T-helper 2 cell treated with Interferon-gamma antibody and Interleukin-4, amounts not matched to agents 100 ng/mL and 5 ng/mL, for 36 hours (primary cell): ENCODE measurements around the gene UNC119. TPM values are rescaled to one million over a fixed set of nuclear protein-coding genes. Genes with fewer than 3 reads are reported as not detected.

Experiments used
- intact Hi-C: fragments of 100-400 bp; cut with micrococcal nuclease; formaldehyde crosslinking; loops from one replicate; pipeline ENCODE4 v1.15.1; 2023
- total RNA-seq: library from RNA; stranded (reverse); gene quantifications from 2 replicates; pipeline ENCODE4 v1.2.3, GENCODE V29; 2022

The UNC119 gene
- total RNA-seq: 43.5 and 47.8 TPM in 2 replicates

DNA sequence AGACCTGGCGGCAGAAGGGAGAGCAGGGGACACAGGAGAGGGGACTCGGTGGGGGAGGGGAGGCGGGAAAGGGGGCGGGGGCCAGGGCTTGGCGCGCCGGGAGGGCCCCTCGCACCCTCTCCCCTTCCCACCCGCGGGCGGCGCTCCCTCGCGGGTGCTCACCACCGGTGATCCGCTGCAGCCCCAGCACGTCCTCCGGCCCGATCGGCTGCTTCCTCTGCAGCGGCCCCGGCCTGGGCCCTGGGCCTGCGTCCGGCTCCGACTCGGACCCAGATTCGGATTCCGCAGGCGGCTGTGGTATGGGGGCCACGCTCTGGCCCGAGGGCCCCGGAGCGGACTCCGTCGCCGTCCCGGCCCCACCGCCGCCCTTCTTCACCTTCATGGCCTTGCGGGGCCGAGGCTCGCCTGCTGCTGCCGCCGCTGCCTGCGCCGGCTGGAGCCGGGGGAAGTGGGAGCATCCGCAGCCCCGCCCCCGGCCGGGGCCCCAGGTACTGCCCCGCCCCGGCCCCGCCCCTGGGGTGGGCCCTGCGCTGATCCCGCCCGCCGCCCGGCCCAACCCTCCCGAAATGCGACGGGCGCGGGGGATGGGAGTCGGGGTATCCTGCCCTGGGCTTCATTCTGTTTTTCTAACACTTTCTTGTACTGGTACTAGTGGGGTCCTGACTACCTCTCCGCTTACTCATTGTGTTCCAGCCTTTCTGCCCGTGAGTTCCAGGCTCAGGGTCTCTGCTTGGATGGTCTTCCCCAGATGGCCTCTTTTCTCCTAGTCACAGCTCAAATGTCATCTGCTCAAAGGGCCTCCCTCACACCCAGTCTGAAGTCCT lies at the start of gene UNC119:
UNC119 (minus strand) TSS at position 449 of the 824 bp plus-strand sequence; CDS start at position 382, 67 bp downstream.
- intact Hi-C loops: loop anchor here (1.0 to 5.0 kb wide), 2 partner anchors 19 to 160 kb away; partner anchors contain the start of genes PIGS and PROCA1

DNA sequence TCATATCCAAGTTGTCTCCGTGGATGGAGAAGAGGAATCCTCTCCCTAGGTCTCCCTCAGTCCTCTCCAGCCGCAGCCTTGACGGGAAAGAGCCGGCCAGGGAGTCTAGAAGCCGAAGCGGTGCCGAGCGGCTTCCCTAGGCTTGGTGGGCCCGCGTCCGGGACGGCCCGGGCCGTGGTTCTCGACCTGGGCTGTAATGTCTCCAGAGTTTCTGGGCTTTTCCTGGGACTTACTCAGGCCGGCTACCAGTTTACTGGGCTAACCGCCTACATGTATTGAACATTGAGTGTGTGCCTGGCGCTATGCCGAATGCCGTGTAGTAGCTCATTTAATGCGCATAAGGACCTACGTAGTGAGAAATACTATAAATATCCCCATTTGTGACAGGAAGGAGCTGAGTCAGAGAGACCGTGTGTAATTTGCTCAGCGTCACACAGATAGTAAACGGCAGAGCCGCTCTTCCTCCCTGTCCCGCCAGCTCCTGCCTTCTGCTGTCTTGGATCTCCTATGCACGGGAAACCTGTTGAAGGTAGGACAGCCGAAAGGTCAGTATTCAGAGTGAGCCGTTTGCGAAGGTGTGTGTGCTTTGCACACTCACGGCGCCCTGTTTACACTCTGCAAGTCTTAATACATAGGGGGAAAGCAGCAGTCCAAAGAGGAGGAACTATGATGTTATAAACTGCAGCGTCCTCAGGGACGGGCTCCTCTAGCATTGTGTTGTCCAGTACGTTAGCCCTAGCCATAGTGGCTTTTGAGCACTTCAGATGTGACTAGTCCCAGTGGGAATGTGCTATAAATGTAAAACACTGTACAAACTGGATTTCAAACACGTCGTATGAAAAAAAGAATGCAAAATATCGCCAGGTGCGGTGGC lies 47.1 kb upstream of the UNC119 start:
- intact Hi-C loops: no loop called here

GRCh38 chr17:28598799-28599310 lies 46.4 kb upstream of the UNC119 start, which contains the start of gene SPAG5:
TSS of gene SPAG5 (minus strand) at chr17:28599025. CDS start at chr17:28598946, 79 bp downstream.
- intact Hi-C loops: loop anchor here (1.0 kb wide), 2 partner anchors 22 to 46 kb away; partner anchors contain the start of gene BLTP2

- intact Hi-C loops: loop anchor here (1.0 kb wide), 2 partner anchors 21 to 47 kb away; partner anchors contain the start of gene BLTP2
Observed at GRCh38 chr17:28598389-28598788, 46.0 kb upstream of the UNC119 start.

- intact Hi-C loops: loop anchor here (1.0 kb wide), 2 partner anchors 20 to 48 kb away; partner anchors contain the start of gene BLTP2
Observed at GRCh38 chr17:28597606-28598383, 45.4 kb upstream of the UNC119 start.

DNA sequence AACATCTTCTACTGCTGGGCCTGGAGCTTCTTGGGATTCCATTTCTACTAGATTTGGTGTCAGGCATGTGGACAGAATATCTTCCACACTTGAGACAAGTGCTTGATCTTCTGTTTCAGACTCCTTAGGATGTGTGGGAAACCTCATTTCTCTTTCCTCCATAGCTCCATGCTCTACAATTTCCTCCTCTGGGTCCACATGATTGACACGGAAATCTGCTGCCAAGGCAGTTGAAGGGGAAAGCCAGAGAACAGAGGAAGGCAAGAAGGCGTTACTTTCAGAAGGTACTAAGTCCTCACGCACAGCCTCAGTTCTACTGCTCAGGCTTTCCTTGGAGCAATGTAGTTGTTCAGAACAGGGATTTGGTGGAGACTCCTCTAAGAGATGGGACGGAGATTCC lies 39.8 kb upstream of the UNC119 start:
- intact Hi-C loops: no loop called here

GRCh38 chr17:28585851-28586250 lies 33.4 kb upstream of the UNC119 start:
- intact Hi-C loops: no loop called here

DNA sequence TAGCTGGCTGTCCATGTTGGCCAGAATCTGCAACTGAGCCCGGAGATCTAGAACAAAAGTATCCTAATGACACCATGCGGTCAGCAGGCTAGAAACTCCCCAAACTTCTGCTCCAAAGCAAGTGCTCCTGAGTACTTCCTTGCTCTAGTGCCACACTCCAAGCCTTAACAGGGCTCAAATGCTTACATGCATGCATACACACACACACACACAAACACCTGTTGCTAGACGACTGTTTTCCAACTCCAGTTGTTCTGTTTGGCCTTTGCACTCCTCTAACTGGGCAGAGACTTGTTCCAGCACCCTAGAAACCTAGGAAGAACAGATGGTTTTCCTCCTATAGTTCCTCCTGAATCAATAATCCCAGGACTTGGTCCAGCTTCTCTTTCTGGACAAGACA lies 32.0 kb upstream of the UNC119 start:
- intact Hi-C loops: no loop called here

DNA sequence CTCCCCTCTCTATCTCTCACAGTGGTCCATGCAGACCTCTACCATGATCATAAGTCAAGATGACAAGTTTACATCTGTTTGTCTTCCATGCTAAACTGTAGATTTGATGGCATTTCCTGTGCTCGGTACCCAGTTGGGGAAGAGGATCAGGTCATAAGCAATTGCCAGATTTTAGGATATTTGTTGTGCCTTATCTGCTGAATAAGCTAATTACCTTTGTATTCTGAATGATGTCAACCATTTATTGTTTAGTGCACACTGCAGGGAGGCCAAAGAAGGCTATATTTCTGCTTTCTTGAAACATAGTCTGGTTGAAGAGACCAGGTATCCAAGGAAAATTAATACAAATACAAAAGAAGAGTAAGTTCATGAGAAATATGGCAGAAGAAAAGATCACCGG lies 30.1 kb upstream of the UNC119 start:
- intact Hi-C loops: no loop called here

- intact Hi-C loops: no loop called here
Observed at GRCh38 chr17:28580959-28581358, 28.5 kb upstream of the UNC119 start.

GRCh38 chr17:28579526-28579925 lies 27.1 kb upstream of the UNC119 start:
- intact Hi-C loops: loop anchor here (5.0 kb wide), 2 partner anchors 68 to 83 kb away; partner anchors contain the start of genes BLTP2, SDF2 and SUPT6H

DNA sequence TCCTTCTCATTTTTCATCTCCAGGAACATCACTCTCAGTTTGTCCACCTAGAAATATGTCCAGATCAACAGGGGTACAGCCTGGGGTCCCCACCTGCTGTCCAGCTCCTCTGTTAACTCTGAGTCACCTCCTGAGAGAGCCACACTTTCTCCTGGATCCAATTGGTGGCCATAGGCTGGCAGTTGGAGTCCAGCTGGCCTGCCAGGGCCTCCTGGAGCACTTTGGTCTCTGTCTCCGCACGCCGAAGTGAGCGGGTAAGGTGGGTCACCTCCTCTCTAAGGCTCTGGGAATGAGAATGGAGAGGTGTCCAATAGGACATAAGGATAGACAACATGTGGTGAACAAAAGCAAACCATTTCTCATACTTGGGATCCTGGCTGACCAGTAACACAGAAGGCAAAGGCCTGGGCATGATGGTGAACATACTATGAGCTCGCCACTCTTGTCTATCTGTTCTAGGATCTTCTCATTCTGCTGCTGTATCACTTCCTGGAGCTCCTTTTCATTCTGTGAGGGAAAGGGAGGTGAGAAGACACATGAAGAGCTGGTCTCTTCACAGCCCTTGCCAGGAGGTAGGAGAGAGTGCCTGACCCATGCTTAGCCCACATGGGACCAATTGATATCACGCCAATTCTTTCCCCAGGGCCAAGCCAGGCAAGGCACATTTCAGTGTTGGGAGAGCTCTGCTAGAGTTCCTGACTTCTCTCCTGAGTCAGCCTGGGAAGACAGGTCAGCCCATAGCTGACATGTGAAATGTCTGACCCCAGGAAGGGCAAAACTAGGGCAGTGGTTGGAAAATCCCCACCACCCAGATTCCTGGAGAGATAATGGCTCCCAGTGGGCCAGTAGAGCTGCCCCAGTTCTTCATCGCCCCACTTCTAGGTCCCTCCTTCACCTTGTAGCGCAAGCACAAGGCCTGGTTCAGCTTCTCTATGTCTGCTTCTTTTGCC lies 26.1 kb upstream of the UNC119 start:
- intact Hi-C loops: loop anchor here (5.0 kb wide), 2 partner anchors 69 to 84 kb away; partner anchors contain the start of genes BLTP2, SDF2 and SUPT6H

- intact Hi-C loops: loop anchor here (1.0 to 5.0 kb wide), 4 partner anchors 21 to 375 kb away; partner anchors contain the start of genes BLTP2, SDF2 and SUPT6H
Observed at GRCh38 chr17:28577466-28577824, 25.0 kb upstream of the UNC119 start.

DNA sequence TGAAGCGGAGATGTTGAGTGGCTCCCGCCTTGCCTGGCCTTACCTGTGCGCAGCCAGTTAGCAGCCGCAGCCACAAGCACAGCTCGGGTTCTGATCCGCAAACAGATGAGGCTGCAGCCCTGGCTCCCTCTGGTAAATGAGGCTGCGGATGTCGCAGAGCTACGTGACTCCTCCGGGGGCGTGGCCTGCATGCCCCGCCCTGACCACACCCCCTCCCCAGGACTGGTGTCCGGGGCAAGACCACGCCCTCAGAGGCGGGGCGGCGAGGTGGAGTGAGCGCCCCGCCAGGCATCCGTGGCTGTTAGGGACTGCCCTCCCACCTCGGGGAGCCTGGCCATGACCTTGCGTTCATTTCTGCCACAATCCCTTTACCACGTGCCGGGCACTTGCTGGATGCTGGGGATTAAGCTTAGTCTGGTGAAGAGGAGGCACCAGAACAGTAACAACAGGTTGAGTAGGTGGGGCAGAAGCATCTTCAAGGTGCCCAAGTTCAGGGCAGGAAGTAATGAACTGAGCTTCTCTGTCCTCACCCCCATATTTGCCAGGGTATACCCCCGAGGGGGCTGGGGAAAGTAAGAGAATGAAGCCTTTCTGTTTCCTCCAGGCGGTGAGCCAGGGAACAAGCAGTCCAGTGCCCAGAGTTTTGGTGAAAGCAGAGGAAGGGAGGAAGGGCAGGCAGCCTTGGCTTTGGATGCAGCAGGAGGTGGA lies 24.5 kb upstream of the UNC119 start, which contains the start of gene ALDOC:
ALDOC (minus strand) TSS at position 138 of the 708 bp plus-strand sequence. CDS start 1,363 bp downstream, outside the sequence.
- intact Hi-C loops: loop anchor here (1.0 to 5.0 kb wide), 4 partner anchors 21 to 376 kb away; partner anchors contain the start of genes BLTP2, SDF2 and SUPT6H

DNA sequence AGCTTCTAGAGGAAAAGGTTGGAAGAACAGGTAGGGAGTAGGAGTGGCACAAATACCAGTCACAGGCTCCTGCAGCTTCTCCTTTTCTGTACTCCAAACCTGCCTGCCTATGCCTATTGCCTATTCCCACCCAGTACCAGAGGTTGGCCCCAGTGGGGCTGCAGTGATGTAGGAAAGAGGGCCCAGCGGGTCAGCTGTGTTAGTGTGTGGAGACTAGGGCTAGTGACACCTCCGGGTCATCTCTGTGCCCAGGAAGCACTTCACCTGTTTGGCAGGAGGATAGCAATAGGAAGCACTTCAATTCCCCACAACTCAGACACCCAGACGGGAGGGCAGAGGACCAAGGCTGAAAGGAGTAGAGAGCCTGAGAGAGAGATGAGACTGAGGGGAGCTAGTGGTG lies 23.6 kb upstream of the UNC119 start:
- intact Hi-C loops: loop anchor here (2.0 to 5.0 kb wide), 3 partner anchors 71 to 377 kb away; partner anchors contain the start of genes BLTP2, SDF2 and SUPT6H

DNA sequence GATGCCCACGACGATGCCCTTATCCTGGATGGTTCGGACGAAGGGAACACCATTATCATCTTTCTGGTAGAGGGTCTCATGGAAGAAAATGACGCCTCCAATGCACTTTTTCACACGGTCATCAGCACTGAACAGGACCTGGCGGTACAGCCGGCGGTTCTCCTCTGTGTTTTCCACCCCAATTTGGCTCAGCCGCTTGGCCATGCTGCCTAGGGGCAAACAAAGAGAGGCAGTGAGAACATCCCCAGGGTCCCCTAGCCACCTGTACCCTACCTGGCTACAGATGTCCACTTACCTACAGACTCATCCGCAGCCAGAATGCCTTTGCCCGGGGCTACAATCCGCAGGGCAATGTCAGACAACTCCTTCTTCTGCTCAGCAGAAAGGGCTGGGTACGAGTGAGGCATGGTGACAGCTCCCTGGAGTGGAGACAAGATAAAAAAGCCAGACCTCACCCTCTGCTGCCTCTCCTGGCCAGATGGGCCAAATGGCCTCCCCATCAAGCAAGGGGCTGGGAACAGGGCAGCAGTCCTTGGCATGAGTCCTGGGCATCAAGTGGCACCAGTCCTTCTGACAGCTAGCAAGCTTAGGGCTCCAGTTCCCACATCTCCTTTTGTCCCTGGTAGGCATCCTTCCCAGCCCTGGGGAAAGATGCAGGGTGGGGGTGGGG lies 22.8 kb upstream of the UNC119 start:
- intact Hi-C loops: loop anchor here (5.0 kb wide), 2 partner anchors 72 to 87 kb away; partner anchors contain the start of genes BLTP2, SDF2 and SUPT6H

GRCh38 chr17:28574526-28574925 lies 22.1 kb upstream of the UNC119 start:
- intact Hi-C loops: no loop called here
